KMS-11 (cell line): ENCODE measurements around the gene PPIAL4G.
"Not testable (repeated sequence)": the region's sequence is repeated elsewhere in the genome, so short reads cannot be mapped to it uniquely, and the experiment has no call there.

Experiments
- H2AFZ ChIP-seq: fragments of 200-600 bp; sonication (generic); 2 replicates; pipeline ENCODE4 v1.6.1; 2016; ENCODE audit warnings: antibody characterized with exemption, mixed run types, low read depth
- H3K27ac ChIP-seq: fragments of 200-600 bp; sonication (generic); 2 replicates; pipeline ENCODE4 v1.6.1; 2016; ENCODE audit warnings: mild to moderate bottlenecking, mixed run types
- H3K27me3 ChIP-seq: fragments of 200-600 bp; sonication (generic); 2 replicates; pipeline ENCODE4 v1.6.1; 2017; ENCODE audit warnings: mild to moderate bottlenecking, low read depth, mixed run types, moderate library complexity; ENCODE audit not compliant: insufficient read depth
- H3K36me3 ChIP-seq: fragments of 200-600 bp; sonication (generic); 2 replicates; pipeline ENCODE4 v1.6.1; 2017; ENCODE audit warnings: mild to moderate bottlenecking, mixed run types; ENCODE audit not compliant: insufficient read depth
- H3K4me1 ChIP-seq: fragments of 200-600 bp; sonication (generic); 2 replicates; pipeline ENCODE4 v1.6.1; 2016; ENCODE audit warnings: mild to moderate bottlenecking, low read depth, mixed run types; ENCODE audit not compliant: poor library complexity, severe bottlenecking
- H3K4me2 ChIP-seq: fragments of 200-600 bp; sonication (generic); 2 replicates; pipeline ENCODE4 v1.7.0; 2016; ENCODE audit warnings: mild to moderate bottlenecking, mixed run types
- H3K4me3 ChIP-seq: fragments of 200-600 bp; sonication (generic); IDR thresholded peaks from 2 replicates; pipeline ENCODE4 v1.6.1; 2017; ENCODE audit warnings: low read depth, low read length, mixed read lengths; ENCODE audit not compliant: insufficient read depth
- H3K79me2 ChIP-seq: fragments of 200-600 bp; sonication (generic); 2 replicates; pipeline ENCODE4 v1.6.1; 2016; ENCODE audit warnings: low read depth, mixed run types; ENCODE audit not compliant: insufficient read depth
- H3K9ac ChIP-seq: fragments of 200-600 bp; sonication (generic); 2 replicates; pipeline ENCODE4 v1.6.1; 2016; ENCODE audit warnings: mild to moderate bottlenecking, mixed run types
- H4K20me1 ChIP-seq: fragments of 200-600 bp; sonication (generic); 2 replicates; pipeline ENCODE4 v1.6.1; 2016; ENCODE audit warnings: mild to moderate bottlenecking, mixed run types; ENCODE audit not compliant: insufficient read depth
- CTCF ChIP-seq: fragments of 200-600 bp; sonication (generic); conservative IDR thresholded peaks from 2 replicates; pipeline ENCODE4 v1.6.1; 2017; ENCODE audit warnings: low read depth, mild to moderate bottlenecking, antibody characterized with exemption, low read length, moderate library complexity, mixed read lengths

Gene PPIAL4G

DNA sequence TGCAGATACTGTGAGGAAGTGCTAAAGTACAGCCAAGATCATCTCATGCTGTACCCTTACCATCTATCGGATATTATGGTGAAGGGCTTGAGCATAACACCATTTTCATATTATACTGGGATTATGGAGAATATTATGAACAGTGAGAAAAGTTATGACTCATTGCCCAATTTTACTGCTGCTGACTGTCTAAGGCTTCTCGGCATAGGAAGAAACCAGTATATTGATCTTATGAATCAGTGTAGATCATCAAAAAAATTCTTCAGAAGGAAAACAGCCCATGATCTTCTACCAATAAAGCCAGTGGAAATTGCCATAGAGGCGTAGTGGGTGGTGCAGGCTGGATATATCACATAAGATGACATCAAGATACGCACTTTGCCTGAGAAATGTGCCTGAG, 47.7 kb downstream of the PPIAL4G start:
- no peak for TF ChIP-seq CTCF

DNA sequence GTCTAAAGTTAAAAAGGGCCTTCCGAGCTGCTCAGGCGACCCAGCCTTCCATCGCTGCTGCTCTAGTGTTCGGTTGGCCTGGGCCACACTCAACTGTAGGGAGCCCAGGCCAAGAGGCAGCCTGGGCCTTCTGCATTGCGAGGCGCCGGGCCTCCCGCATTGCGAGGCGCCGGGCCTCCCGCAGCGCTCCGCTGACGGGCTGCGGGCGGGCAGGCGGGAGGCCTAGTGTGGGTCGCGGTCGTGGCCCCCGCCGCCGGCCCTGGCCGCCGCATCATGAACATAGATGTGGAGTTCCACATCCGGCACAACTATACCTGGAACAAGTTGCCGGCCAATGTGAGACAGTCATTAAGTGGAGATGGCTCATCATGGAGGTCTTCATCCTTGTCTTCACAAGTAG, 48.3 kb downstream of the PPIAL4G start:
- no peak for TF ChIP-seq CTCF
- Histone ChIP-seq H3K27me3 (no peaks in the 10 kb centered on the region), H3K4me3 (no peak overlapping the region), H2AFZ (no peak overlapping the region), H3K4me2 (no peak overlapping the region), H4K20me1 (no peaks in the 10 kb centered on the region), H3K4me1 (peaks cover 12% of the 10 kb centered on the region), H3K9ac (no peak overlapping the region), H3K36me3 (no peaks in the 10 kb centered on the region), H3K79me2 (no peaks in the 10 kb centered on the region), H3K27ac (no peak overlapping the region)

More for the DNA sequence above, 47.7 kb downstream of the PPIAL4G start:
- Histone ChIP-seq H3K4me1 (peaks cover 12% of the 10 kb centered on the region), H3K4me2 (no peak overlapping the region), H3K27me3 (no peaks in the 10 kb centered on the region), H4K20me1 (no peaks in the 10 kb centered on the region), H3K27ac (no peak overlapping the region), H3K79me2 (no peaks in the 10 kb centered on the region), H3K9ac (no peak overlapping the region), H2AFZ (no peak overlapping the region), H3K36me3 (no peaks in the 10 kb centered on the region), H3K4me3 (no peak overlapping the region)

DNA sequence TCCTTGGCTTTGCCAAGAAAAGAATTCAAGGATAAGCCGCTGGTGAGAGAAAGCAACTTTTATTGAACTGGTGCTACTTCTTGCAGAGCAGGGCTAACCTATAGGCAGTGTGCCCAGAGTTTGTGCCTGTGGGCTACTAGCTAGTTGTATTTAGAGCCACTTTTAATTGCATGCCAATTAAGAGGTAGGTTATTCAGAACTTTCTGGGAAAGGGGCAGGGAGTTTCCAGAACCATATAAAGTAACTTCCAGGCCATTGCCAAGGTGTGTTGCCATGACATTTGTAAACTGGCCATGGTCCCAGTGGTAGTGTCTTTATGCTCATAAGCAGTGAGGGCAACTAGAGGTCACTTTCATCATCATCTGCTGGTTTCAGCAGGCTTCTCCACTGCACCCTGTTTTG, 50.2 kb downstream of the PPIAL4G start:
- not testable (repeated sequence) for H3K79me2 ChIP-seq, H3K36me3 ChIP-seq, H2AFZ ChIP-seq, H3K9ac ChIP-seq, H3K27ac ChIP-seq, H3K4me2 ChIP-seq, H3K4me3 ChIP-seq, H4K20me1 ChIP-seq, H3K4me1 ChIP-seq, H3K27me3 ChIP-seq
